ENCODE measurements around the gene FBL. TPM values are rescaled to one million over a fixed set of nuclear protein-coding genes. Genes with fewer than 3 reads are reported as not detected.

Gene FBL
- total and polyA plus RNA-seq, 2 experiments from 2014 or later = 59.3 to 63.9 TPM

DNA sequence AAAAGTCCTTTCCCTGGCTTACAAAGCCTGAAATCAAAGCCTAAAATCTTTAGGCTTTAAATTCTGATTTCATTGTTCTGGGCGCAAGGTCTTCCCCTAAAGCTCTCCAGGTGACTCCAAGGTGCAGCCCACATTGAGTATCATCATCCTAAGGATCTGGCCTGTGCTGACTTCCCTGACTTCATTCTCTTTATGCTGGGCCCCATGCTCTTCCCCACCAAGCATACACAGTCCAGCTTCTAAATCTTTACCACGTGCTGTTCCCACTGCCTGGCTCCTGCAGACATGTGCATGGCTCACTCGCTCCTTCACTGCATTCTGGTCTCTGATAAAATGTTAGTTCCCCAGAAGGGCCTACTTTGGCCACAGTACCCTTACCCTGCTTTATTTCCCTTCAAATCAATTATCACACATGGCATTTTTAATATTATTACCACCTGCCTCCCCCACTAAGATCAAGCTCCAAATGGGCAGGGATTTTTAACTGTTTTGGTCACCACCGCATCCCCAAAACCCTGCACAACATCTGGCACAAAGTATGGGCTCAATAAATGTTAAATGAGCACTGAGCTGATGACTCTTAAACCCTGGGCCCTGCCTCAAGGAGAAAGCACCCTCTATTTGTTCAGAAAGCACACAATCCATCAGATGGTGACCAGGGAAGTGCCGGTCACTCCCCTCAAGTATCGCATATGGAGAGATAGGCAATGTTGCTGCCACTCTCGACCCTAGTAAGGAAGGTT is 3.3 kb downstream of the FBL start:
- peak overlapping the region; percentile 89; the same call in 1 of the 2 replicates for H3K9ac ChIP-seq
- TF ChIP-seq EZH2 (IDR thresholded peaks at IDR 0.05; ENCODE audit: insufficient read depth, poor library complexity, severe bottlenecking) (no peak), EZH2phosphoT487 (IDR thresholded peaks at IDR 0.05; ENCODE audit: insufficient read depth, low read depth) (no peak)

DNA sequence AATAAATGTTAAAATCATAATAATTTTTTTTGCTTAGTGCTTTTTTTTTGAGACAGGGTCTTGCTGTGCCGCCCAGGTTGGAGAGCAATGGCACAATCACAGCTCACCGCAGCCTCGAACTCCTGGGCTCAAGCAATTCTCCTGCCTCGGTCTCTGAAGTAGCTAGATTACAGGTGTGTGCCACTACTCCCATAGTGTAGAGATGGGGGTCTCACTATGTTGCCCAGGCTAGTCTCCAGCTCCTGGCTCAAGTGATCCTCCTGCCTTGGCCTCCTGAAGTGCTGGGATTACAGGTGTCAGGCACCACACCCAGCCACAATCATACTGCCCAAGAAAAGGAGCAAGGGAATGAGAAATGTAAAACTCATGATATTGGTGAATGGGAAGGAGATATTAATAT is 5.1 kb downstream of the FBL start:
- Histone ChIP-seq H3K4me3 (no peak overlapping the region), H3K4me2 (ENCODE audit: unreplicated experiment) (no peak overlapping the region), H4K20me1 (ENCODE audit: insufficient read depth) (no peaks in the 10 kb centered on the region), H3K9me2 (ENCODE audit: insufficient read depth) (no peaks in the 10 kb centered on the region), H3F3A (ENCODE audit: insufficient read depth) (no peaks in the 10 kb centered on the region), H3K9me3 (ENCODE audit: low read depth) (no peaks in the 10 kb centered on the region), H3K9ac (peak overlapping the region; percentile 89; the same call in 1 of the 2 replicates), H3K79me2 (ENCODE audit: insufficient read depth) (peaks cover 87% of the 10 kb centered on the region), H3K4me1 (ENCODE audit: insufficient read depth) (peaks cover 21% of the 10 kb centered on the region; the same call in 1 of the 2 replicates), H2AFZ (no peak overlapping the region), H3K27ac (peak overlapping the region; percentile 74), H3K27me3 (replicated peaks; ENCODE audit: insufficient read depth) (no peaks in the 10 kb centered on the region), H3K36me3 (ENCODE audit: low read depth) (peaks cover 19% of the 10 kb centered on the region)
- 97 to 100% methylated on average over 4 of the region's 4 CpGs for WGBS, 2 experiments (ENCODE audit: low coverage in 1 of 2, low lambda C conversion rate in 2 of 2, missing lambda C conversion rate in 2 of 2)
- in situ Hi-C loops (cut with MboI) = no loop called here
- TF ChIP-seq EZH2phosphoT487 (IDR thresholded peaks at IDR 0.05; ENCODE audit: insufficient read depth, low read depth) = no peak
- no peak for TF ChIP-seq EZH2 (IDR thresholded peaks at IDR 0.05; ENCODE audit: insufficient read depth, poor library complexity, severe bottlenecking)
- no peak for DNase-seq

More for the DNA sequence above, 3.3 kb downstream of the FBL start:
- Histone ChIP-seq H3K4me2 (ENCODE audit: unreplicated experiment) (peak overlapping the region; percentile 90), H3K4me3 (peak overlapping the region; percentile 91), H3F3A (ENCODE audit: insufficient read depth) (no peaks in the 10 kb centered on the region), H2AFZ (no peak overlapping the region), H3K9me3 (ENCODE audit: low read depth) (no peaks in the 10 kb centered on the region), H3K27me3 (replicated peaks; ENCODE audit: insufficient read depth) (no peaks in the 10 kb centered on the region), H3K9me2 (ENCODE audit: insufficient read depth) (no peaks in the 10 kb centered on the region), H3K79me2 (ENCODE audit: insufficient read depth) (peaks cover 83% of the 10 kb centered on the region), H3K36me3 (ENCODE audit: low read depth) (peaks cover 12% of the 10 kb centered on the region), H3K27ac (peak overlapping the region; percentile 74; the same call in 1 of the 2 replicates), H3K4me1 (ENCODE audit: insufficient read depth) (peaks cover 28% of the 10 kb centered on the region), H4K20me1 (ENCODE audit: insufficient read depth) (no peaks in the 10 kb centered on the region)
- 75 to 80% methylated on average over 7 of the region's 7 CpGs for WGBS, 2 experiments (ENCODE audit: low coverage in 1 of 2, low lambda C conversion rate in 2 of 2, missing lambda C conversion rate in 2 of 2)
- in situ Hi-C loops (cut with MboI) = no loop called here
- no peak for DNase-seq

DNA sequence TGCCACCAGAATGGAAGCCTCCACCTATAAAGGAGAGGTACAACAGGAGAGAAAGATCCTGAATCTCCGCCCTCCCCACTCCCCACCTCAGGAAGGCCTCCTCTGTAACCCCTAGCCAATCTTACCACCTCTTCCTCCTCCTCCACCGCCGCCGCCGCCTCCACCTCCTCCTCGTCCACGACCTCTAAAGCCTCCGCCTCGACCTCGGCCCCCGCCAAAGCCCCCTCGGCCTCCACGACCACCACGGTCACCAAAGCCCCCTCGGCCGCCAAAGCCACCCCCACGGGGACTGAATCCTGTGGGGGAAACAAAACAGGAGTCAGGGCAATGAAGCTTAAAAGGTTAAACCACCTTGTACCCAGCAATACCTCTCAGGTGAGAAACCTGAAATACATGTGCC is 5.7 kb downstream of the FBL start:
- H3K27ac ChIP-seq = no peak overlapping the region
- H3K9me3 ChIP-seq (ENCODE audit: low read depth) = no peaks in the 10 kb centered on the region
- in situ Hi-C loops (cut with MboI) = no loop called here
- no peak overlapping the region for H3K4me3 ChIP-seq
- H3K36me3 ChIP-seq (ENCODE audit: low read depth) = peaks cover 22% of the 10 kb centered on the region
- no peaks in the 10 kb centered on the region for H3K27me3 ChIP-seq (replicated peaks; ENCODE audit: insufficient read depth)
- no peaks in the 10 kb centered on the region for H3F3A ChIP-seq (ENCODE audit: insufficient read depth)
- H3K4me2 ChIP-seq (ENCODE audit: unreplicated experiment) = no peak overlapping the region
- 92 to 94% methylated on average over 14 to 17 of the region's 17 CpGs for WGBS, 2 experiments (ENCODE audit: low coverage in 1 of 2, low lambda C conversion rate in 2 of 2, missing lambda C conversion rate in 2 of 2)
- no peaks in the 10 kb centered on the region for H3K9me2 ChIP-seq (ENCODE audit: insufficient read depth)
- peaks cover 81% of the 10 kb centered on the region for H3K79me2 ChIP-seq (ENCODE audit: insufficient read depth)
- H3K4me1 ChIP-seq (ENCODE audit: insufficient read depth) = peaks cover 21% of the 10 kb centered on the region; the same call in 1 of the 2 replicates
- H2AFZ ChIP-seq = no peak overlapping the region
- no peaks in the 10 kb centered on the region for H4K20me1 ChIP-seq (ENCODE audit: insufficient read depth)
- TF ChIP-seq EZH2 (IDR thresholded peaks at IDR 0.05; ENCODE audit: insufficient read depth, poor library complexity, severe bottlenecking) (no peak), EZH2phosphoT487 (IDR thresholded peaks at IDR 0.05; ENCODE audit: insufficient read depth, low read depth) (no peak)
- no peak for DNase-seq
- no peak overlapping the region for H3K9ac ChIP-seq

- Histone ChIP-seq H3K4me3 (no peak overlapping the region), H3K9me3 (ENCODE audit: low read depth) (no peaks in the 10 kb centered on the region), H3K4me2 (ENCODE audit: unreplicated experiment) (no peak overlapping the region), H4K20me1 (ENCODE audit: insufficient read depth) (no peaks in the 10 kb centered on the region), H3F3A (ENCODE audit: insufficient read depth) (0 out of 2 replicates have a peak, but pooled peaks cover 2% of the 10 kb centered on the region), H3K27ac (no peak overlapping the region), H3K79me2 (ENCODE audit: insufficient read depth) (peaks cover 75% of the 10 kb centered on the region), H2AFZ (no peak overlapping the region), H3K9ac (no peak overlapping the region), H3K27me3 (replicated peaks; ENCODE audit: insufficient read depth) (no peaks in the 10 kb centered on the region), H3K9me2 (ENCODE audit: insufficient read depth) (no peaks in the 10 kb centered on the region), H3K4me1 (ENCODE audit: insufficient read depth) (peaks cover 16% of the 10 kb centered on the region; the same call in 1 of the 2 replicates), H3K36me3 (ENCODE audit: low read depth) (peaks cover 22% of the 10 kb centered on the region)
- in situ Hi-C loops (cut with MboI) = no loop called here
- 76 to 77% methylated on average over 13 of the region's 13 CpGs for WGBS, 2 experiments (ENCODE audit: low coverage in 1 of 2, low lambda C conversion rate in 2 of 2, missing lambda C conversion rate in 2 of 2)
- TF ChIP-seq EZH2 (IDR thresholded peaks at IDR 0.05; ENCODE audit: insufficient read depth, poor library complexity, severe bottlenecking) (no peak), EZH2phosphoT487 (IDR thresholded peaks at IDR 0.05; ENCODE audit: insufficient read depth, low read depth) (no peak)
- no peak for DNase-seq
Measured at GRCh38 chr19:39839678-39840327, 6.4 kb downstream of the FBL start.

All from GM23248 (cell line).